ENCODE data around the gene CDC42SE1. TPM values are rescaled to one million over a fixed set of nuclear protein-coding genes. Genes with fewer than 3 reads are reported as not detected.

Gene CDC42SE1
- total RNA-seq, 4 donors from 2014 or later: 41.1 to 58.2 (median 49.6) TPM

DNA sequence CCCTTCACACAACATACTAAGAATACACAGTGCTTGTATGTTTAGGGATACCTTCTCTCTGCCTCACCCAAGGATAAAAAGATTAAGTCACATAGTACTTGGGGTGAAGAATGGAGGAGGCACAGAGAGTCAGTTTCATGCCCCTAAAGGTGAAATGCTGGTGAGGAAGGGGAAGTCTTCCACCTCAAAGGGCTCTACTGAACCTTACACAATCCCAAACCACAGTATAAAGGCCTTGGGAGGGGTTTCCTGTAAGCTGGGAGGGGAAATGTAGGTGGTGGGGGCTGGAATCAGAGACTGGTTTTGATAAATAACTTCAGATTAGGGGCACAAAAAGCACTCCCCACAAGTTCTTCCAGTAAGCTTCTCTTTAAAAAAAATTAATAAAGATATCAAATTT, 56.2 kb downstream of the CDC42SE1 start:
- DNase-seq (ENCODE audit: extremely low spot score): no peak
- intact Hi-C loops (cut with DNase I): loop anchor here (10.0 kb wide), 1 partner anchor 308 kb away; the partner anchor contains the start of gene GOLPH3L
- Histone ChIP-seq H3K27ac (replicated peaks in 1 of 4) (peak overlapping the region in 3 of 4 donors; percentile 8 to 39 (median 26)), H3K27me3 (no peaks in the 10 kb centered on the region), H3K4me3 (peak overlapping the region; percentile 62 to 75 (median 64)), H3K4me1 (peaks cover 51 to 65% (median 59%) of the 10 kb centered on the region in 4 donors), H3K36me3 (peaks cover 15 to 46% (median 37%) of the 10 kb centered on the region in 4 donors), H3K9me3 (no peaks in the 10 kb centered on the region)
- no peak for TF ChIP-seq EP300 (IDR thresholded peaks at IDR 0.05)
- no peak for TF ChIP-seq POLR2A (IDR thresholded peaks at IDR 0.05; ENCODE audit: low read depth)
- TF ChIP-seq POLR2AphosphoS5 (IDR thresholded peaks at IDR 0.05): no peak
- no peak for TF ChIP-seq CTCF (IDR thresholded peaks at IDR 0.05)

DNA sequence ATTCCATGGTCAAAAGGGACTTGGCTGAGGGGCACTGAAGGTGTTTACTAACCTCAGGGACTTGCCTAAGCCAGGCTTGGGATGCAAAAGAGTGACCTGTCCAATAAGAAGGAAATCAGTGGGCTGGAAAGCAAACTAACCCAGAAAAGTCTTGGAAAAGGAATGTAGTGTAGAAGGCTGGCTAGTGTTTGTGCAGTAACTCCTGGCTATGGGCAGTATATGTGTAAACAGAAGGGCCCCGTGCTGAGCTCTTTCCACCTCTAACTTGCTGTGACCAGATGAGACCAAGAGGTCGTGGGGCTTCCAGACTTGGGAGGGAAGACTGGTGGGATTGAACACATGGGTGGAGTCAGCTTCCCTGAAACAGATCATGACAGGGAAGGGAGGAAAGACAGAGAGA, 56.8 kb downstream of the CDC42SE1 start:
- H3K27me3 ChIP-seq: no peaks in the 10 kb centered on the region
- peak overlapping the region in 2 of 4 donors; percentile 62 to 75 for H3K4me3 ChIP-seq
- no peak for DNase-seq (ENCODE audit: extremely low spot score)
- H3K4me1 ChIP-seq: peaks cover 48 to 60% (median 55%) of the 10 kb centered on the region in 4 donors
- 43% methylated on average over 2 of the region's 2 CpGs for WGBS
- H3K9me3 ChIP-seq: no peaks in the 10 kb centered on the region
- peaks cover 21 to 52% (median 43%) of the 10 kb centered on the region in 4 donors for H3K36me3 ChIP-seq
- peak overlapping the region in 1 of 4 donors; percentile 39 for H3K27ac ChIP-seq (replicated peaks in 1 of 4)
- no peak for TF ChIP-seq POLR2A (IDR thresholded peaks at IDR 0.05; ENCODE audit: low read depth)
- no peak for TF ChIP-seq CTCF (IDR thresholded peaks at IDR 0.05)
- no peak for TF ChIP-seq EP300 (IDR thresholded peaks at IDR 0.05)
- TF ChIP-seq POLR2AphosphoS5 (IDR thresholded peaks at IDR 0.05): no peak
- intact Hi-C loops (cut with DNase I): loop anchor here (10.0 kb wide), 1 partner anchor 308 kb away; the partner anchor contains the start of gene GOLPH3L

DNA sequence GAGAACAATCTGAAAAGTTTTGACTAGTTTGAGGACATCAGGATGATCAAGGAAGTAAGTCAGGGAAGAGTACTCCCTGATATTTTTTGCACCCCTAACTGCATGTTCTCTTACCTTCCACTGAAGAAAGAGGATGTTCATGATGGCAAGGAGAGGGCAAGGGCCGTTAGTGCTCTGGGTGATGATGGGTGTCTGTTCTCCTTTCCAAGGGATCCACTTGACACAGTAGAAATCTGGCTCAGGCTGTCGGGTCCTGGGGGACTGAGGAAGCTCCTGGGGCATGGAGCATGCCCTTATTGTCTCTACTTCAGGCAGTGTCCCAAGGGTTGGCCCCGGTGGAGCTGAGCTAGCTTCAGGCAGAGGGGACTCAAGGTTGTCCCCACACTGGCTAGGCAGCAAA, 57.4 kb downstream of the CDC42SE1 start:
- 83% methylated on average over 2 of the region's 3 CpGs for WGBS
- TF ChIP-seq CTCF (IDR thresholded peaks at IDR 0.05) (no peak), EP300 (IDR thresholded peaks at IDR 0.05) (no peak), POLR2AphosphoS5 (IDR thresholded peaks at IDR 0.05) (no peak), POLR2A (IDR thresholded peaks at IDR 0.05; ENCODE audit: low read depth) (no peak)
- no peaks in the 10 kb centered on the region for H3K9me3 ChIP-seq
- no peak overlapping the region for H3K27ac ChIP-seq (replicated peaks in 1 of 4)
- H3K4me1 ChIP-seq: peaks cover 42 to 55% (median 49%) of the 10 kb centered on the region in 4 donors
- intact Hi-C loops (cut with DNase I): loop anchor here (10.0 kb wide), 1 partner anchor 307 kb away; the partner anchor contains the start of gene GOLPH3L
- no peaks in the 10 kb centered on the region for H3K27me3 ChIP-seq
- DNase-seq (ENCODE audit: extremely low spot score): no peak
- H3K4me3 ChIP-seq: no peak overlapping the region
- peaks cover 27 to 57% (median 49%) of the 10 kb centered on the region in 4 donors for H3K36me3 ChIP-seq

DNA sequence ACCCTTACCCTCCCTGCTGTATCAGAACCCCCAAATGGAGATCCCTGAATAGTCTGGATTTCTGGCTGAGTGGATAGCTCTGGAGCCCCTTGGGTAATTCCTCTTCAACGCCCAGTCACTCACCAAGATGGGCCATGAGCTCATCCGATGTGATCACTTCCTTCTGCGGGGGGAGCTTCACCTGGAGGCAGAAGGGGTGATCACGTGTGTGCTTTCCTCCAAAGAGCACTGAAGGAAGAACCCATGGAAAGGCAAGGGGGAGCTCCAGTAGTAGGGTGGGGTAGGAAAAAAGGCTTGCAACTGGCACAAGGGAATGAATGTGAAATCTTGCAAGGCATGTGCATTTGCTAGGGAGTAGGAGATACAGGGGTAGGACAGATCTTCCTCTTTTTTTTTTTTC, 57.8 kb downstream of the CDC42SE1 start:
- intact Hi-C loops (cut with DNase I): loop anchor here (10.0 kb wide), 1 partner anchor 307 kb away; the partner anchor contains the start of gene GOLPH3L
- peaks cover 39 to 50% (median 45%) of the 10 kb centered on the region in 4 donors for H3K4me1 ChIP-seq
- 56% methylated on average over 4 of the region's 4 CpGs for WGBS

More for the DNA sequence above, 57.8 kb downstream of the CDC42SE1 start:
- H3K36me3 ChIP-seq: peaks cover 31 to 62% (median 53%) of the 10 kb centered on the region in 4 donors
- H3K27me3 ChIP-seq: no peaks in the 10 kb centered on the region
- H3K27ac ChIP-seq (replicated peaks in 1 of 4): no peak overlapping the region
- DNase-seq (ENCODE audit: extremely low spot score): no peak
- TF ChIP-seq EP300 (IDR thresholded peaks at IDR 0.05) (no peak), POLR2A (IDR thresholded peaks at IDR 0.05; ENCODE audit: low read depth) (no peak), POLR2AphosphoS5 (IDR thresholded peaks at IDR 0.05) (no peak), CTCF (IDR thresholded peaks at IDR 0.05) (no peak)
- H3K4me3 ChIP-seq: no peak overlapping the region
- no peaks in the 10 kb centered on the region for H3K9me3 ChIP-seq

Small RNAs within 50 kb of the gene (small RNA-seq; reads per million reads assigned to genes)
- 0 reads per million in 3 donors for gene RNU6-884P

Other genes starting within 250 kb of the CDC42SE1 start
- gene ARNT, start 183.0 kb downstream of the CDC42SE1 start, total RNA-seq: 10 to 100 TPM; 39.5 to 44.5 (median 42.1) TPM
- gene CTXND2, start 172.5 kb downstream of the CDC42SE1 start, total RNA-seq: not detected
- gene SETDB1, start 133.3 kb downstream of the CDC42SE1 start, total RNA-seq: 10 to 100 TPM; 24.9 to 30.2 (median 27.7) TPM
- 100 to 1,000 TPM in 3 of 4 donors, 10 to 100 TPM in 1; 91.8 to 130 (median 117) TPM for gene CERS2, start 84.8 kb downstream of the CDC42SE1 start, total RNA-seq
- under 1 TPM; 0.13 to 0.42 (median 0.34) TPM for gene ANXA9, start 77.3 kb downstream of the CDC42SE1 start, total RNA-seq
- 10 to 100 TPM; 21.6 to 31.7 (median 27.0) TPM for gene MINDY1, start 52.7 kb downstream of the CDC42SE1 start, total RNA-seq
- 10 to 100 TPM; 17.4 to 40.7 (median 23.1) TPM for gene PRUNE1, start 51.2 kb downstream of the CDC42SE1 start, total RNA-seq
- under 1 TPM; under 0.01 to 0.17 (median 0.12) TPM for gene BNIPL, start 23.0 kb downstream of the CDC42SE1 start, total RNA-seq
- gene C1orf56, start 11.9 kb downstream of the CDC42SE1 start, total RNA-seq: 1 to 10 TPM; 4.3 to 8.7 (median 8.2) TPM
- gene MLLT11, start 775 bp upstream of the CDC42SE1 start, total RNA-seq: 1 to 10 TPM in 2 of 4 donors, under 1 TPM in 2; 0.78 to 1.7 (median 1.2) TPM
- gene GABPB2, start 11.1 kb upstream of the CDC42SE1 start, total RNA-seq: 10 to 100 TPM; 16.1 to 25.7 (median 20.9) TPM
- 10 to 100 TPM in 1 of 4 donors, 1 to 10 TPM in 3; 5.3 to 12.2 (median 7.3) TPM for gene SEMA6C, start 87.0 kb upstream of the CDC42SE1 start, total RNA-seq
- 1 to 10 TPM; 2.8 to 8.3 (median 5.0) TPM for gene TNFAIP8L2, start 97.0 kb upstream of the CDC42SE1 start, total RNA-seq
- 10 to 100 TPM; 10.9 to 23.5 (median 12.6) TPM for gene LYSMD1, start 106.3 kb upstream of the CDC42SE1 start, total RNA-seq
- gene SCNM1, start 106.5 kb upstream of the CDC42SE1 start, total RNA-seq: 10 to 100 TPM; 11.2 to 39.3 (median 21.4) TPM
- gene TMOD4, start 116.4 kb upstream of the CDC42SE1 start, total RNA-seq: 1 to 10 TPM in 2 of 4 donors, not detected in 2; 1.5 to 1.6 TPM
- gene VPS72, start 130.6 kb upstream of the CDC42SE1 start, total RNA-seq: 10 to 100 TPM; 45.7 to 57.0 (median 54.3) TPM
- gene PIP5K1A, start 138.9 kb upstream of the CDC42SE1 start, total RNA-seq: 10 to 100 TPM; 44.7 to 54.9 (median 47.1) TPM
- 100 to 1,000 TPM; 157 to 195 (median 176) TPM for gene PSMD4, start 195.1 kb upstream of the CDC42SE1 start, total RNA-seq
- gene ZNF687, start 222.7 kb upstream of the CDC42SE1 start, total RNA-seq: 10 to 100 TPM; 16.6 to 28.6 (median 23.1) TPM

Measured in esophagus muscularis mucosa (tissue), 4 donors.